NCI-H1048 (cell line): Measurements from ENCODE around the gene BAIAP2.

ENCODE experiments used
- DNase-seq: peaks from one replicate; lab custom pipeline; 2025; lab: John Stamatoyannopoulos, UW

BAIAP2 gene

DNA sequence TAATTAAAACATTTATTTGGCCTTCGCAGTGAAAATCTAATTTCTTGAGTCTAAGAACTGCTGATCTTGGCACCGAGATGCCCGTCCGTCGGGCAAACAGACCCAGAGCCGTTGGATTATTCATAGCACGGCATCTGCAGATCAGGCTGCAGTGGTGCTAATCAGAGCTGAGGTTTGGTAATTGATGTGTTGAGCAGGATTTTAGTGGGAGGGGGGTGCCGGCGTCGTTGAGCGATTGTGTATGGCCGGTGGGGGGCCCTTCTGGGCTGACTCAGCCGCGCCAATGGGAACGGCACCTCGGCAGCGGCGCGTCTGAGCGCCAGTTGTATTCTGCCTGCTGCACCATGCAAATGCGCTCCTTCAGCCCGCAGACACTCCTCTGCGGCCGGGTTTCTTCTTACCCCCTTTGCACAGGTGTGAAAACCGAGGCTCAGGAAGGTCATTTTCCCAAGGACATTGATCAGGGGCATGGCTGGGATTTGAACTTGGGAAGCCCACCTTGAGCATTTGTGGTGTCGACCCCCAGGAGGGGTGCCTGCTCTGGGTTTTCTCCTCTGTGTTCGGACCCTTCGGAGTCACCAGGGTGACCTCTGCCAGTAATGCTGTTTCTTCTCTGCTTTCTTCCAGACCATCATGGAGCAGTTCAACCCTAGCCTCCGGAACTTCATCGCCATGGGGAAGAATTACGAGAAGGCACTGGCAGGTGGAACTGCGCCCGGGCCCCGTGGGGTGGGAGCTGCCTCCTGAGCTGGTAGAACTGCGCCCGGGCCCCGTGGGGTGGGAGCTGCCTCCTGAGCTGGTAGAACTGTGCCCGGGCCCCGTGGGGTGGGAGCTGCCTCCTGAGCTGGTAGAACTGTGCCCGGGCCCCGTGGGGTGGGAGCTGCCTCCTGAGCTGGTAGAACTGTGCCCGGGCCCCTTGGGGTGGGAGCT is 18.4 kb downstream of the BAIAP2 start:
- no peak for DNase-seq

- DNase-seq: no peak
Measured at GRCh38 chr17:81054308-81054707, 19.4 kb downstream of the BAIAP2 start.

- no peak for DNase-seq
Measured at GRCh38 chr17:81054881-81055370, 20.0 kb downstream of the BAIAP2 start.

- no peak for DNase-seq
Measured at GRCh38 chr17:81056312-81056711, 21.4 kb downstream of the BAIAP2 start.

DNA sequence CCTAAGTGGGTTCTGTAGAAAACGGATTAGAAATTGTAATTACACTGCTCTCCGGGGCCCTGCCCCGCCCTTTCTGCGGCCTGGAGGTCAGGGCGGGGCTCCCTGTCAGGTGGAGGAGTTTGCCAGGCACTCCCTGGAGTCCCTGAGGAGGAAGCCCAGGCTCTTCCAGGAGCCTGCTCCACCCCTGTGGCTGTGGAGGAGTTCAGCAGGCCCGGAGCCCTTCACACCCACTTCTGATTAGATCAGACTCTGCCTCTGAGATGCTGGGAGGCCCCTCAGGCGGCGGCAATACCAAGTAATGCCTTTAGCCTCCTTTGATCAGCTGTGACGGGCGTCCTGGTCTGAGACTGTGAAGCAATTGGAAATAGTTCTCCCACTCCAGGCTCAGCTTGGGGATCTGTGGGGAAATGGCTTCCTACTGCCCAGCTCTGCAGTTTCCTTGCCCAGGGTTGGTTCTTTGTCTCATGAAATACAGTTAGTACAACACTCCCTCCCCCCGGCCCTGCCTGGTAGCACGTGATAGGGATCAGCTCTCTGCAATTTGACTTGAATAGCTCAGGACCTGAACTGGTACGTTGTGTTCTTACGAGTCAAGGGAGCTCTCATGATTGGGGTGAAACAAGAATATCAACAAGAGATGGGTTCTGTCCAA is 22.3 kb downstream of the BAIAP2 start:
- no peak for DNase-seq

GRCh38 chr17:81057777-81058176 is 22.8 kb downstream of the BAIAP2 start:
- no peak for DNase-seq

DNA sequence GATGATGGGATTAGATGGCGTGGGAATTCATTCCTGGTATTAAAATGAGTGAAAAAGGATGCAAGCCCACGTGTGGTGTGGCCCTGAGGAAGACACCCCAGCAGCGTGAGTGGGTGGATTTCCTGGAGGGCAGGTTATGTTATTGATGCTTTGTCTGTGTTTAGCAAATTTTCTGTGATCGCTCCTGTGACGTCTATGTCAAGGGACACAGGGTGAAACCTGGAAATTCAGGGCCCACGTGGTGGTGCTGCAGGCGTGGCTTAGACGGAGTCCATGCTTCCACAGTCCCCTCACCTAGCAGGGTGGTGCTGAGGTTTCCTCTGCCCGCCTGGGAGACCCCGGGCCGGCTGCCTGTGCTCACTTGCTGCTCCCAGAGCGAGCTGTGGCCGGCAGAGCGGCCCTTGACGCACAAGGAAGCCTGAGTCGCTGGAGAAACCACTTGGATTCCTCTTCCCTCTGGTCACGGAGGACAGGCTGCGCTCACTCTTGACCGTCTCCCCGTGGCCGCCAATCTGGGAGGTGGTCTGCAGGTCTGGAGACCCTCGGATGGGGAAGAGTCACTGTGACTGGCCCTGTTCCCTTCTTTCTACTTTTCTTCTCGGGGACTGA is 23.4 kb downstream of the BAIAP2 start:
- DNase-seq: no peak

GRCh38 chr17:81059026-81059425 is 24.1 kb downstream of the BAIAP2 start:
- DNase-seq: no peak

DNA sequence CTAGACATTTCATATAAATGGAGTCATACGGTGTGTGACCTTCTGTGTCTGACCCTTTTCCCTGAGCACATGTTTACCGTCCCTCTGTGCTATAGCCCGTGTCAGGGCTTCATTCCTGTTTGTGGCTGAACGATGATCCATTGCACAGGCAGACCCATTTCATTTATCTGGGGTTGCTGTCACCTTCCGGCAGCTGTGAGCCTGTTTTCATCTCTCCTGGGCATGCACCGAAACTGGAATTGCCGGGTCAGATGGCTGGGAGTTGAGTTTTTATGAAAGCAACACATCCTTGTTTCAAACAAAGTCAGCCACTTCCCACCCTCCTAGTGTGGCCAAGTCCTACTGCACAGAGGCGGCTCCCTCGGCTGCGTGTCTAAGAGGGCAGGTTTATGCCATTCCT is 25.5 kb downstream of the BAIAP2 start:
- no peak for DNase-seq

DNA sequence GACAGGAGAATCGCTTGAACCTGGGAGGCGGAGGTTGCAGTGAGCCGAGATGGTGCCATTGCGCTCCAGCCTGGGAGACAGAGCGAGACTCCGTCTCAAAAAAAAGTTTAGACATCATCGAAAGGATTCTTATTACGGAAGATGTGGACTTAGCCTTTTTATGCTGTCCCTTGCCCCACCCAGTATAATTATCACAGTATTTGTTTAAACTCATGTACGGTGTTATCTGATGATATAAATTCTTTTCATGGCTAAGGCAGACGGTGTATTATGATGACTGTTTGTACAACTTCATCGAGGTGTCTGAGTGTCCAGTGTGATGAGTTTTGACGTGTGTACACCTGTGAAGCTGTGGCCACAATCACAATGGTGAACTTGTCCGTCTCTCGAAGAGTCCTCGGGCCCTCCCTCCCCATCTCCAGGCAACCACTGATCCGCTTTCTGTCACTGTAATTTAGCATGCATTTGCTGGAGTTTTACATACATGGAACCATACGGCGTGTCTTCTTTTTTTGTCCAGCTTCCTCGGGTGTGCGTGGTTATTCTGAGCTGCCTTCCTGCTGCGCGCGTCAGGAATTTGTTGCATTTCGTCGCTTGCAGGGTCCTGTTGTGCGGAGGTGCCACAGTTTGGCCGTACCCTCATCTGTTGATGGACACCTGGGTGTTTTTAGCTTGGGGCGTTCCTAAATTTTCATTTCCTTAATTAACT is 26.2 kb downstream of the BAIAP2 start:
- no peak for DNase-seq

DNA sequence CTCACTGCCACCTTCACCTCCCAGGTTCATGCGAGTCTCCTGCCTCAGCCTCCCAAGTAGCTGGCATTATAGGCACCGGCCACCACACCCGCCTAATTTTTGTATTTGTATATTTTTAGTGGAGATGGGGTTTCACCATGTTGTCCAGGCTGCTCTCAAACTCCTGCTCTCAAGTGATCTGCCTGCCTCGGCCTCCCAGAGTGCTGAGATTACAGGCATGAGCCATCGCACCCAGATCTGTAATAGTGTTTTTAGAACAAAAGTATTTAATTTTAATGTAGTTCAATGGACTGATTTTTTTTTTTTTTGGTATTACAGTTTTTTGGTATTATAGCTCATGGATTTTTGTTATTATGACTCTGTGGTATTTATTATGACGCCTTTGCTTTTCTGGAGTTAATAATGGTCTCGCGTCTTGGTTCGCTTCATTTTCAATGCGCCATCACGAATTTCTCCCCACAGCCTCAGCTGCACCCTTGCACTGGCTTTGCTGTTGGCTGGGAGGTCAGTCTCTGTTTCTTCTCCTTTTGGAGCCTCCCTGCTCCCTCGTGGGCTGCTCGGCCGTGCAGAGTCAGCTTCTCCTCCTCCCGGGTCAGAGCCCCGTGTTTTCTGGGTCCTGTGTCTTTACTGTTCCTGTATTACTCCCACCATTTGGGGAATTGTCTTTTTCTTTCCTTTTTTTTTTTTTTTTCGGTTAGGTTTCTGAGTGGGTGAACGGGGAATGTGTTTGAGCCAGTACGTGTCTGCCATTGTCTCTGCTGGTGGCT is 27.2 kb downstream of the BAIAP2 start:
- no peak for DNase-seq

- no peak for DNase-seq
Measured at GRCh38 chr17:81063106-81064093, 28.4 kb downstream of the BAIAP2 start.

GRCh38 chr17:81064678-81065475 is 29.9 kb downstream of the BAIAP2 start:
- no peak for DNase-seq

DNA sequence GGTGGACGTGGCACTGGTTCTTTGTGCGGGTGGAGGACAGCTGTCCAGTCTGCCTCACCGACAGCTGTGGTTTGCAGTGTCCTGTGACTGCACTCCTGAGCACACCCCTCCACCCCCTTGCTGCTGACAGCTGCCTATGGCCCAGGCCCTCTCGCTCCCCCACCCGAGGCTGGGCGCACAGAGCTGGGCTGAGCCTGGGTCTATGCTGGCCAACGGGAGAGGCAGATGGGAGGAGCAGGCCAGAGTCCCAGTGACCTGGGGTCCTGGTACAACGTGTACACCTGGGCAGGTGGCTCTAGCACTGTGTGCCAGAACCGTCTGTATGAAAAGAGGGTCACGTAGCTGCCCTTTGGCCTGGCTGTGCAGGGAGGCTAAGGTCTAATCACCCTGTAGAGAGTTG is 30.5 kb downstream of the BAIAP2 start:
- DNase-seq: no peak

DNA sequence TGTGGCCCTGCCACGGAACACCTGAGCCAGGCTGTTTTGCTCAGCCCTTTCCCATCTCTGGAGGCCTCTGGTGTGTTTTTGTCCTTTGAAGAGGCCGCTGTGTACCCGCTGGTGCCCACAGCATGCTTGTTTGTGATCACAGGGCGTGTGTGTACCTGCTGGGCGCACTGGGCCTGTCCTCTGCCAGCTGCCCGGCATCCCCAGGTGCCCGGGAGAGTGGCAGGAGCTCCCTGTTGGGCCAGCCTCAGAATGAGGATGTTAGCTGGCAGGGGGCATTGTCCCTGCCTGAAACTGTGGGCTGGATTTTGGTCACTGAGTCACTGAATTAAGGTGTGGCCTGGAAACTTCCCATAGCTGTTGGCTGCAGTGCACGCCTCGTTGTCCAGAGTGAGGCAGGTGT is 31.1 kb downstream of the BAIAP2 start:
- DNase-seq: no peak

GRCh38 chr17:81066771-81067315 is 31.9 kb downstream of the BAIAP2 start:
- no peak for DNase-seq

GRCh38 chr17:81067391-81067811 is 32.5 kb downstream of the BAIAP2 start:
- no peak for DNase-seq

- no peak for DNase-seq
Measured at GRCh38 chr17:81068411-81069134, 33.6 kb downstream of the BAIAP2 start.
